Activated CD8-positive, alpha-beta memory T cell treated with anti-CD3 and anti-CD28 coated beads for 4 hours (primary cell): ENCODE data around the gene MEGF11.

Experiments
- DNase-seq, 2 donors: peaks; one replicate each; pipeline ENCODE4 v3.0.0-alpha.2; 2020; ENCODE audit warnings: low read depth in 2 of 2

MEGF11 gene

GRCh38 chr15:65970937-65971740 is 282.4 kb downstream of the MEGF11 start:
- no peak for DNase-seq

GRCh38 chr15:65969865-65970816 is 283.4 kb downstream of the MEGF11 start:
- no peak for DNase-seq

DNA sequence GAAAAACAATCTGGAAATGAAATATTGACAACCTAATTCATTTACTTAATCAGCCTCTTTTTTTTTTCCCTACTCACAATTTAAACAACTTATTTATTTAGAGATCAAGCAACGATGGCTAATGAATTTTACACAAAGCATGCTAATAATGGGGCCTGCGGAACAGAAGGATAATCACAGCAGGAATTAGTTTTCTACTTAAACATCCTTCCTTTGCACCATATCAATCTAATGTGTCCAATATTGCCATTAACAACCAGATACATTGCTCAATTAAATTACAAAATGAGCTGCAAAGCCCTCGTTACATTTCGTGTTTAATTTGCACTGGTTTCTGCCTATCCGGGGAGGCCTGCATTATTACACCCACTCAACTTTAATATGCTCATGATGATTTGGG is 285.0 kb downstream of the MEGF11 start:
- DNase-seq: no peak

DNA sequence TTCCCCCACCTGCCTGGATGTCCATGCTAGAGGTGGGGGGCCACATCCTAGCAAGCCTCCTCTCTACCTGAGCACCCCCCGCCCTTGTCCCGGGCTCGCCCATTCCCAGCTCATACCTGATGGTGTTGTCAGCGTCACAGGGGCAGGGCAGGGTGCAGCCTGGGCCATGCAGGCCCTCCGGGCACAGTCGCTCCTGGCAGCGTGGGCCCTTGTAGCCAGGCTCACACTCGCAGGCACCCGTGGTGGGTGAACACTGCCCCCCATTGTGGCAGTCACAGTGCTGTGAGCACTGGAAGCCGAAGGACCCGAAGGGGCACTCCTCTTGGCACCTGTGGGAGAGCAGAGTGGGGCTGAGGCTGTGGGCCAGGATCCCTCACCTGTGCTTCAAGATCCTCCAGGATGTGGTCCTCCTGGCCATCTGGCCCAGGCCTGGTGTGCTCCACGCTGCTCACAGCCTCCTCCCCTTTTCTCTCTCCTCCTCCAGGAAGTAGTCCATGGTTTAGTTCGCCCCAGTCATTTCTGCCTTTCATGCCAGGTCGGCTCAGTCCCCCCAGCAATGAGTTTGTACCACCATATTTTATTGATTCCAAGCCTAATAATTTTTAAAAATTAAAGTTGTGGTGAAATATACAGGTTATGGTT is 288.6 kb downstream of the MEGF11 start:
- DNase-seq: no peak

- no peak for DNase-seq
Observed at GRCh38 chr15:65963911-65964482, 289.6 kb downstream of the MEGF11 start.

DNA sequence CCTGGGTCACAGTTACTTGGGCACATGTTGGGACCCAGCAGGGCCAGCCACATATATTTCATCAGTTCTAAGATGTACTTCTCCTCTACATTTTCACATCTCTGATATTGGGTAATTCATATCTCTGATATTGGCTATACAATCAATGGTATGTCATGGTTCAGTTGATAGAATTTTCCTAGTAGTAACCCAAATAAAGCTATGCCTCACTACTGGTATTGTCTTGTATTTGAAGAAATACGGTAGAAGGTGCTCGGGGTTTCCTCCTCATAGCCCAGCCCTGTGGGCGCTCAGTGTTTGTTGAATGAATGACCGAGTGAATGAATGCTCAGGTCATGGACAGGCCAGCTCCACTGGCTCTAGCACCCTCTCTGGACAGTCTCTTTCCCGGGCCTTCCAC is 290.2 kb downstream of the MEGF11 start:
- DNase-seq: no peak

DNA sequence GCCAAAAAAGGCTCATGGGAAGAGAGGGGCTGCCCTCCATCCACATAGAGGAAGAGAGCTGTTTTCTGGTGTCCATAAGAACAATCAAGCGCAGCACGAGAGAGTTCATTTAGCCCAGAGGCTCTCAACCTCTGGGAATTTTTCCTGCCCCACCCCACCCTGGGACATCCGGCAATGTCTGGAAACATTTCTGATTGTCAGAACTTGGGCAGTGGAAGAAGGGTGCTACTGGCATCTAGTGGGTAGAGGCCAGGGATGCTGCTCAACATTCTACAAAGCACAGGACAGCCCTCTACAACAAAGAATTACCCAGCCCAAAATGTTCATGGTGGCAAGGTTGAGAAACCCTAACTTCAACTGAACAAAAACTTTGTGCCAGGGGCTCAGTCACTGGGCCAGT is 291.4 kb downstream of the MEGF11 start:
- DNase-seq: no peak

GRCh38 chr15:65960586-65960985 is 293.0 kb downstream of the MEGF11 start:
- no peak for DNase-seq

- no peak for DNase-seq
Observed at GRCh38 chr15:65958835-65959234, 294.7 kb downstream of the MEGF11 start.

- no peak for DNase-seq
Observed at GRCh38 chr15:65957451-65957850, 296.1 kb downstream of the MEGF11 start.

DNA sequence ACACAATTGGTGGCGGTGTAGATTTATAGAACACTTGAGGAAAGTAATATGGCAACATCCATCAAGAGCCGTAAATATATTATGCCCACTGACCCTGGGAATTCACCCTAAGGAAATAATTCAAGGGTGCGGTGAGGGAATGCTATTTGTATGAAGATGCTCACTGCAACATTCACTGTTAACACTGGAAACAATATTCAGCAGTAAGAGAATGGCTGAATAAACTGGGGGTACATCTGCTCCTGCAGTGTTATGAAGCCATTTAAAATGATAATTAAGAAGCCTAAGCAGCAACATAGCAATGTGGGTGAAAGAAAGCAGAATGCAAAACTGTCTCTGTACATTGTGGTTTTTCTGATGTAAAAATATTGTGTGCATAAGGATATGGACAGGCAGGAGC is 296.7 kb downstream of the MEGF11 start:
- DNase-seq: no peak

GRCh38 chr15:65956307-65956706 is 297.2 kb downstream of the MEGF11 start:
- no peak for DNase-seq

DNA sequence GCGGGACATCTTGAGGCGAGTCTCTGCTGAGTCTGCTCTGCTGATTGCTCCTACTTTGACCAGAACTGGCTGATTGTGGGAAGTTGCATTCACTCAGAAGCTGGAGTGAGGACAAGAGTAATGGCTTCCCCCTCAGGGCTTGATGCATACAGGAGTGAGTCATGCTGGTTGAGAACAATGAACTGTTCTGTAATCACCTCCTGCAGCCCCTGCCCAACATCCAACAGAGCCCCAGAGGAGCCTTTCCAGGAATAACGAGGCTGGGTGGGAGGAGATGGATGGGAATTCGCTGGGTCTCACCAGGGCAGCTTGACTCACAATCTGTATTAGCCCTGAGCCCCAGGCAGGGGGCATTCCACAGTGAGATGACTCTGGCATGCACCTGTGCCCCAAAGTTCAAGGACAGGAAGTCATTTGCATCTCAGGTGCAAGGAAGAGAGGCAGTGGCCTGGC is 299.2 kb downstream of the MEGF11 start:
- no peak for DNase-seq

DNA sequence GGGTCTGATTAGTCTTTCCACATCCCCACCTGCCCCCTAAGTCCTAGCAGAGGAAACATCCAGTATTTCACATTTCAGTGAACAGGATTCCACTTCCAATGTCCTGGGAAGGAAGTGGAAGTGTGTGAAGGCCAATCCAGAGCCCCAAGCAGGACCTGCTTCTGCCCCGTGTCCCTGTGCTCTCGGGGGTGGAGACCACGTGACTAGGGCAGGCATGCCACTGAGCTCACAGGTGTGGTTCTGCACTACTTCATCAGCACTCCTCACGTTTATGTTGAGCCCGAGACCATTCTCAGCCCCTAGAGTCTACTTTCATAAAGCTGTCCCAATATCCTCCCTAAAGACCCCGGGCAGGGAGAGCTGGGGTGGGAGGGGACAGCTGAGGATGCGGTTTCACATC is 299.9 kb downstream of the MEGF11 start:
- DNase-seq: no peak

DNA sequence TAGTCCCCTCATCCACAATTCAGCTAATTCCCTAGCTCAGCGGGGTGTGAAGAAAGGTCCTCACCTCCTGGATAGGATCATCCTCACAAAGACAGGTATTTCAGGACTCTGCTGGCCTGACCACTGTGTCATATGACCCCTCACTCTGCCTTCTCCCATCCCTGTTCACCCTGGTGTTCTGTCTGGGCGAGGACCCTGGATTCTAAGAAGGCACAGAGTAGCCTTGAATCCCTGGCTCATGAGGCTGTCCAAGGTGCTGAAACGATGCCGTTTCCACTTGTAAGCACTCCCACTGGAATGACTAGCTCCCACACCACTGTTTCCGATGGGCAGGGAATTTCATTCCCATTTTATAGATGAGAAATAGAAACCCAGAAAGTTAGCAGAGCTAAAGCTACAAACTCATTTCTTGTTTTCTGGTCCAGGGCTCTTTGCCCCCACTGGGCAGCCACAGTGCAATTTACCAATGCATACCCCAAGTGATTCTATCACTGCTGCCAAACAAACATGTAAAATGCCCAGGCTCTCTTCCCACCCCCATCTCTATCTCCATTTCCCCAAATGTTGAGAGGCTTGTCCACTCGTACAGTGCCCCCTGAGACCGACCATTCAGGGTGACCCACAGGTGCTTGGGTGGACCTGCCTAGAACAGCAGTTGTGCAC is 301.0 kb downstream of the MEGF11 start:
- DNase-seq: no peak

GRCh38 chr15:65951007-65951406 is 302.5 kb downstream of the MEGF11 start:
- DNase-seq: no peak

DNA sequence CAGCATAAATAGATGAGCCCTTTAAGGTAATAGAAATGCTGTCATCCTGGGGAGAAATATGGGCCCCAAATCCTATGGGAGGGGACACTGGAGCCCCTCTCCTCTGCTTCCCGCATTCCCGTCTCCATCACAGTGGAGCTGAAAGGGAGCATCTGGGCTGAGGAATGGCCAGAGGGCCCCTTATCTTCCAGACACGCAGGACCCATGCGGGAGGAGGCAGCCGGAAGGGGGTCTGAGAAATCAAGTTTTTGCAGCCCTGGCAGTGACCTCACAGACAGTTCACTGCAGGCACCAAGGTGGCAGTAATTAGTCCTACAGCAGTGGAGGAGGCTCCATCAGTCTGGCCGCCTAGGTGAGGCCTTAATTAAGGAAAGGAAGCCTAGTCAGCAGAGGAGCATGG is 304.1 kb downstream of the MEGF11 start:
- no peak for DNase-seq

DNA sequence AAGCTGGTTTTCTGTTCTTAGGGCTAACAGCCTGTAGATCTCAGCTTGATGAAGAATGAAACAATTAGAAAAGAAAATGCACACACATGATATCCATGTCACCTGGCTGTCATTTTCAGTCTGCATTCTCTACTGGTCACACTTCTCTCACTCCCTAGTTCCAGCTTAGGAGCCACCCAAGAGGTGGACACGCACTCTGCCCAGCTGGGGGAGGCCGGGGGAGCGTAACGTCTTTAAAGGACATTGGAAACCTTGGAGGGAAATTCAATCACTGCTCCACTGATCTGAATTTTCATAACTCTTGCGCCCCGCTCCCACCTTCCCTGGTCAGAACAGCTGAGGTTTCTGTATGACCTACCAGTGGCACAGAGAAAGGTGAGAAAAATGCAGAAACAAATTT is 304.5 kb downstream of the MEGF11 start:
- DNase-seq: no peak

- no peak for DNase-seq
Observed at GRCh38 chr15:65948383-65948782, 305.2 kb downstream of the MEGF11 start.

DNA sequence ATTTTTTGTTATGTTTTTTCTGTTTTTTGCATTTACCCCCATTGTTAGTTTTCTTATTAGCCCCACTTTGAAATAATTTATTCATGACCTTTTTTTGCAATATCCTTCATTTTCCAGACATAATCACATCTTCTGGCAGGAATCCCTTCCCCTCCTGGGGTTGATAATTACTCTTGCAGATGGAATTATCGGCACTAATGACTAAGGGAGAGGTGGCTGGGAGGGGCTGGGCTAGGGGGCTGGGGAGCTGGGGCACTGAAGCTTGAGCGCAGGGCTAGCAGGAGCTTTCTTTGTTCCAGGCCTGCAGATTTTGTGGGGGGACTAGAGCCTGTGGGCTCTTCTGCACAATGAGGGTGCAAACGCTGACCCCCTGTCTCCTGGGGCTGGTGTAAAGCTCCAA is 306.5 kb downstream of the MEGF11 start:
- DNase-seq: no peak

GRCh38 chr15:65945616-65946015 is 307.9 kb downstream of the MEGF11 start:
- DNase-seq: no peak
